Activated naive CD8-positive, alpha-beta T cell (primary cell): ENCODE measurements around the gene ID2.
A peak's percentile ranks its signal among the peaks of the same experiment; 100 is the strongest.

ENCODE experiments used
- H3K27ac Mint-ChIP-seq: one replicate; pipeline ENCODE4 v1.8.0; 2021; ENCODE audit warnings: mixed read lengths
- H3K27me3 Mint-ChIP-seq: one replicate; pipeline ENCODE4 v1.8.0; 2021; ENCODE audit warnings: mixed read lengths
- H3K36me3 Mint-ChIP-seq: one replicate; pipeline ENCODE4 v1.8.0; 2021; ENCODE audit warnings: mixed read lengths
- H3K4me1 Mint-ChIP-seq: one replicate; pipeline ENCODE4 v1.8.0; 2021; ENCODE audit warnings: low read depth, mixed read lengths
- H3K4me3 Mint-ChIP-seq: one replicate; pipeline ENCODE4 v1.8.0; 2021; ENCODE audit warnings: mild to moderate bottlenecking, mixed read lengths
- H3K9me3 Mint-ChIP-seq: one replicate; pipeline ENCODE4 v1.8.0; 2021; ENCODE audit warnings: low read depth, mixed read lengths

Gene ID2

GRCh38 chr2:8682719-8683667 lies 1.1 kb downstream of the ID2 start:
- no peaks in the 10 kb centered on the region for H3K9me3 Mint-ChIP-seq
- H3K27ac Mint-ChIP-seq, result peak overlapping the region; percentile 97
- no peaks in the 10 kb centered on the region for H3K36me3 Mint-ChIP-seq
- peaks cover 38% of the 10 kb centered on the region for H3K4me1 Mint-ChIP-seq
- peak overlapping the region; percentile 99 for H3K4me3 Mint-ChIP-seq
- no peaks in the 10 kb centered on the region for H3K27me3 Mint-ChIP-seq

GRCh38 chr2:8684540-8684877 lies 2.7 kb downstream of the ID2 start:
- Mint-ChIP-seq H3K27ac (peak overlapping the region; percentile 97), H3K4me1 (peaks cover 32% of the 10 kb centered on the region), H3K36me3 (peaks cover 2% of the 10 kb centered on the region), H3K27me3 (peaks cover 3% of the 10 kb centered on the region), H3K9me3 (no peaks in the 10 kb centered on the region), H3K4me3 (peak overlapping the region; percentile 99)

DNA sequence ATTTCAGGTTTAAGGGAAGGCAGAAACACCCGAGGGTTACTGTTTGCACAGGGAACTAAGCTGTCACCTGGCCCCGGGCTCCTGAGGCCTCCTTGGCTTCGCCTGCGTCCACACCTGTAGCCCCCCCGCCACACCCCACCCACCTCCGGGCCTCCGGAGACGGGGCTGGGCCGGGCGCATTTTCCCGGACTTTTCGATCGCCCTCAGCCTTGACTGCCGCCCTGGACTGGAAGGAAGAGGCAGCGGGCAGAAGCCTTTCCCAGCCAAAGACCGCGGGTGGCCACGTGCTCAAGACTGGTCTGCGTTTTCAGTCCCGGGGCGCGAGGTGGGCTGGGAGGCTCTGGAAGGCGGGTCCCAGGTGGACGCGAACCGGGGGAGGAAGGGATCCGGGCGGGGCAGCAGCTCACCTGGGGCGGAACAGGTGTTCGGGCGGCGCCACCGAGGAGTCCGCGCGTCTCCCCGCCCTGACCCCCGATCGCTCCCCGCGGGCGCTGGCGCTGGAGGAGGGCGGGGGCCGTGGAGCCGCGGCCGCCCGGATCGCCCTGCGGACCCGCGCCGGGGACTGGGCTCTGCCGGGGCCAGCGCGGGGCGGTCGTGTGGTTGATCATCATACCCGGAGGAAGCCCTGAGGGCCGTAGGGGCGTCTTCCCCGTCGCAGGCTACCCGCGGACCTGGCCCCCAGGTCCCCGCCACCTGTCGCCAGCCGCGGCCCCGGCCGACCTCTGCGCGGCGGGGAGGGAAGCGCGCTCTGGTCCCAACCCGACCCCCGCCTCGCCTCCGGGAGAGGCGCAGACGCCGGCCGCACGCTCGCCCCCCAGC lies 3.2 kb downstream of the ID2 start:
- H3K27me3 Mint-ChIP-seq, result peaks cover 3% of the 10 kb centered on the region

GRCh38 chr2:8685697-8686358 lies 4.0 kb downstream of the ID2 start:
- Mint-ChIP-seq H3K9me3 (no peaks in the 10 kb centered on the region), H3K36me3 (peaks cover 2% of the 10 kb centered on the region), H3K27ac (peak overlapping the region; percentile 58), H3K4me1 (peaks cover 20% of the 10 kb centered on the region), H3K27me3 (peaks cover 4% of the 10 kb centered on the region), H3K4me3 (peak overlapping the region; percentile 76)

More for the DNA sequence above, 3.2 kb downstream of the ID2 start:
- H3K36me3 Mint-ChIP-seq, result peaks cover 2% of the 10 kb centered on the region
- H3K4me1 Mint-ChIP-seq, result peaks cover 26% of the 10 kb centered on the region
- H3K27ac Mint-ChIP-seq, result peak overlapping the region; percentile 97
- H3K9me3 Mint-ChIP-seq, result no peaks in the 10 kb centered on the region
- peak overlapping the region; percentile 99 for H3K4me3 Mint-ChIP-seq

DNA sequence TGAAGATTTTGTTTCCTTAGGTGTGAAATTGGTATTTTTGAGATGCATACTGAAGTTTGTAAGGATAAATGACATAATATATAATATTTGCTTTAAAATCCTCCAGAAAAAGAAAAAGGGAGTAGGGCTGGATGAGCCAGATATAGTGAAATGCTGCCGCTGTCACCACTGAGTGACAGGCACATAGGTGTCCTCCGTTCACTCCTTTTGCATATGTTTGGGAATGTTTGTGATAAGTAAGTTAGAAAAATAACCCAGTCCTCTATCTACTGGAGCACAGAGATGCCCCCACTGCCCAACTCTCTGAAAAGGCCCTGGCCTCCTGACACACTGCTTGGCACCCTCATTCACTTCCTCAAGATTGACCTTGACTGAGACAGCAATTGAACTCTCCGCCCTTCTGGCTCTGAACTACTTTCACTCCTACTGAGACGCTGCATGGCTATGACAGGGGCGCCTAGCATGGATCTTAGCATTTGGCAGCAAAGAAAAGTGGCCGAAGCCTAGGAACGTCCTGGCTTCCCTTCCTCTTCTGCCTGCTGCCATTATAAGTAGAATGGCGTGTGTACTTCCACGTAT lies 10.1 kb downstream of the ID2 start:
- peaks cover 3% of the 10 kb centered on the region for H3K4me1 Mint-ChIP-seq
- no peak overlapping the region for H3K27ac Mint-ChIP-seq
- H3K9me3 Mint-ChIP-seq, result no peaks in the 10 kb centered on the region
- peaks cover 7% of the 10 kb centered on the region for H3K36me3 Mint-ChIP-seq
- peaks cover 20% of the 10 kb centered on the region for H3K27me3 Mint-ChIP-seq
- H3K4me3 Mint-ChIP-seq, result no peak overlapping the region

DNA sequence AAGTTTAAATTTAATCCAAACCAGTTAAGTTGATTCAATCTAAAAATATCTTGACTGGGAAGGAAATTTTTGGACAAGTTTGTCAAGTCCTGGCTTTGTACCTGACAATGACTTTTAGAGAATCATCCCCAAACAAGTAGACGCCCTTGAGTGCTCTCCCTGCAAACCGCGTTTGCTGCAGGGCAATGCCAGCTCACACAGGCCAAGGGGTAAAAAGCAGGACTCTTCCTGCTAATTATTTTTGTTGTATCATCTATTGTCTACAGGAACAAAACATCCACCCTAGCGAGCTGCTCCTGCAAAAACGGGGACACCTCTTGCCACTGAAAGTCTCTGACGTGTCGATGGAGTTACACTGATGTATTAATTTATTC lies 10.9 kb downstream of the ID2 start:
- H3K4me1 Mint-ChIP-seq, result peaks cover 3% of the 10 kb centered on the region
- H3K27me3 Mint-ChIP-seq, result peaks cover 20% of the 10 kb centered on the region
- no peaks in the 10 kb centered on the region for H3K9me3 Mint-ChIP-seq
- no peak overlapping the region for H3K27ac Mint-ChIP-seq
- H3K36me3 Mint-ChIP-seq, result peaks cover 7% of the 10 kb centered on the region
- no peak overlapping the region for H3K4me3 Mint-ChIP-seq

- H3K27ac Mint-ChIP-seq, result no peak overlapping the region
- H3K4me1 Mint-ChIP-seq, result peaks cover 3% of the 10 kb centered on the region
- H3K4me3 Mint-ChIP-seq, result no peak overlapping the region
- peaks cover 20% of the 10 kb centered on the region for H3K27me3 Mint-ChIP-seq
- H3K36me3 Mint-ChIP-seq, result peaks cover 7% of the 10 kb centered on the region
- no peaks in the 10 kb centered on the region for H3K9me3 Mint-ChIP-seq
Measured at GRCh38 chr2:8693157-8693821, 11.4 kb downstream of the ID2 start.

DNA sequence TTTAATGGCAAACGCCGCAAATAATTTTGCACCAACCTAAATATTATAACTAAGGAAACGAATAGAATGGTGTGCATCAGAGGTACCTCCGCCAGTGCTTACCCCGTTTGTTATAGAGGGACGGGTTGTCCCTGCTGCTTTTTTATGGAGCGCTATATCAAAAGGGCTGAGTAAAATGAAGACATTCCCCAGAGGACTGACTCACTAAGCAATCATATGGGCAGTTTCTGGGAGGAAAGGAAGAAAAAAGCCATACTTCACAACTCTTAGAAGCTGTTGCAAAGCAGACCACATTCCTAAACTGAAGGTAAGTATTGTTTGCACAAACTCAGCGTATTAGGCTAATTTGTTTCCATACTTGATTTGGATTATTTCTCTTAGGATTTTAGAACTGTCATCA lies 12.9 kb downstream of the ID2 start:
- H3K36me3 Mint-ChIP-seq, result peaks cover 5% of the 10 kb centered on the region
- H3K4me1 Mint-ChIP-seq, result peaks cover 3% of the 10 kb centered on the region
- no peaks in the 10 kb centered on the region for H3K9me3 Mint-ChIP-seq
- H3K4me3 Mint-ChIP-seq, result no peak overlapping the region
- H3K27ac Mint-ChIP-seq, result no peak overlapping the region
- peaks cover 17% of the 10 kb centered on the region for H3K27me3 Mint-ChIP-seq

DNA sequence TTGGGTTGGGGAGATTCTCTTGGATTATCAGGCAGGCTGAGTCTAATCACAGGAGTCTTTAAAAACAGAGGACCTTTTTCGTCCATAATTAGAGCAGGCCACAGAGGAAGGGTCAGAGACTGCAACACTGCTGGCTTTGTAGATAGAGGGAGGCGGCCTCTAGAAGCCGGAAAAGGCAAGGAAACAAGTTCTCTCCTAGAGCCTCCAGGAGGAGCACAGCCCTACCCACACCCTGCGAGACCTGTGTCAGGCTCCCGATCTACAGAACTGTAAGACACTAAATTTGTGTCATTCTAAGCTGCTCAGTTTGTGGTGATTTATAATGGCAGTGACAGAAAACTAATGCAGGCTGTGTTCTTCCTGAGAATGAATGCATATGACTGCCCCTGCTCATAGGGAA lies 15.3 kb downstream of the ID2 start:
- Mint-ChIP-seq H3K9me3 (no peaks in the 10 kb centered on the region), H3K27ac (no peak overlapping the region), H3K4me3 (no peak overlapping the region), H3K36me3 (peaks cover 2% of the 10 kb centered on the region), H3K27me3 (peaks cover 6% of the 10 kb centered on the region), H3K4me1 (peaks cover 3% of the 10 kb centered on the region)

DNA sequence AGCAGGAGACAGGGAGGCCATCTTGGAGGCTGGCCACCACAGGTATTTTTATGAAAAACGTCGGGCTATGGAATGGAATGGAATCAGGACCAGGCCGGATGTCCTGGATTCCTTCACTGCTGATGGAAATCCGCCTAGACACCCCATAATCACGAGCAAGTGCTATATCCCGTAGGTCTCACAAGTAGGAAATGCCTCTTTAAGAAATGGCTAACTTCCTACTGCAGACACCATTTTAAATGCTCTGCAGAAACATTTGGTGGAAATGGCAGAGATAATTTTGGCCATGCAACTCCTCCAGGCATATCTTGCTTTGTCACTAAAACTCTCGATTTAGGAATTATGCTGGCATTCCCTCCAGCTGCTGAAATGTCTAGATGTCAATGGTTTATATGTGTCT lies 18.0 kb downstream of the ID2 start:
- H3K9me3 Mint-ChIP-seq, result no peaks in the 10 kb centered on the region
- H3K27me3 Mint-ChIP-seq, result no peaks in the 10 kb centered on the region
- H3K4me3 Mint-ChIP-seq, result no peak overlapping the region
- no peaks in the 10 kb centered on the region for H3K4me1 Mint-ChIP-seq
- no peak overlapping the region for H3K27ac Mint-ChIP-seq
- no peaks in the 10 kb centered on the region for H3K36me3 Mint-ChIP-seq

DNA sequence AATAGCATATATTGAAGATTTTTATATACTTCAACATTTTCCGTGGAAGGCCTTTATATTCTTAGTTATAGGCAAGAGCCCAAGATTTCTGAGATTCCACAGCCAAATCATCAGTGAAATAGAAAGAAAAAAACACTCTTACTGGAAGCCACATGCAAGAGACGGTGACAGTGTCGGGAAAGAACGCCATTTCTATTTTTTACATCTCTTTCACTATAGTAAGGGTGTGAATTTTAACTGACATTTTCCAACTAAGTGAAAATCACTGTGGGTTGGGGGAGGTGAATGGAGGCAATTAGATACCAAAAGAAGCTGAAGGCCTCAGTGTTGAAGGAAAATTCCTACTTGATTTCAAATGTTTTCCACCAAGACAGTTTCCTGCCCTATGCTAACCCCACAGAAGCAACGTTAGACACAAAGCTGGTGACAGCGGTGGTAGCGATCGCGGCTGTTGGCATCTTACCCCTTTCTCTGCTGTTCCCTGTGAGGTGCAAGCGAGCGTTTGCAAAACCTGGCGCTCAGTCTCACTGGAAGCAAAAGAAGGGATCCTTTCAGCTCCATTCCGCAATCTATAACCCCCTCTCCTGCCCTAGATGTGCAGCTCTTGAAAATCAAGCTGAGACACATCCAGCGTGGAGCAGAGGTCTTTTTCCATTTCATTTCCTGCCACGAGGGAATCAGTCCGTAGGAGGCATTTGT lies 20.0 kb downstream of the ID2 start:
- no peak overlapping the region for H3K27ac Mint-ChIP-seq
- no peaks in the 10 kb centered on the region for H3K9me3 Mint-ChIP-seq
- H3K36me3 Mint-ChIP-seq, result no peaks in the 10 kb centered on the region
- no peaks in the 10 kb centered on the region for H3K4me1 Mint-ChIP-seq
- H3K27me3 Mint-ChIP-seq, result no peaks in the 10 kb centered on the region
- no peak overlapping the region for H3K4me3 Mint-ChIP-seq

DNA sequence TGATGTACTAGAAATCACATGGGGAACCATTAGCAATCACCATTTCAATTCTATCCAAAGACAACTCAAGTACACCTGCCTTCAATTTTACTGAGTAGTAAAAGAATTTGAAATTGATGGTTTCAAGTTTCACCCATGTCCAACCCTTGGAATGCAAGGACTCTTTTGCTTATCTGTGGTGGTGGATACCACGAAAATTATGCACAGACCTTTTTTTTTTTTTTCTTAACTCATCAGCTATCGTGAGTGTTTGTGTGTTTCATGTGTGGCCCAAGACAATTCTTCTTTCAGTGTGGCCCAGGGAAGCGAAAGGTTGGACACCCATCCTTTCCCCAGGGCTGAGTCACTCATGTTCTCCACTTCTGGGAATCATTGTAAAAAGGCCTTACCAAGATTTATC lies 23.1 kb downstream of the ID2 start:
- no peaks in the 10 kb centered on the region for H3K9me3 Mint-ChIP-seq

GRCh38 chr2:8709611-8710010 lies 27.8 kb downstream of the ID2 start:
- peaks cover 3% of the 10 kb centered on the region for H3K36me3 Mint-ChIP-seq
- H3K27me3 Mint-ChIP-seq, result peaks cover 2% of the 10 kb centered on the region
- H3K9me3 Mint-ChIP-seq, result no peaks in the 10 kb centered on the region
- no peak overlapping the region for H3K4me3 Mint-ChIP-seq
- no peak overlapping the region for H3K27ac Mint-ChIP-seq
- H3K4me1 Mint-ChIP-seq, result no peaks in the 10 kb centered on the region

More for the DNA sequence above, 23.1 kb downstream of the ID2 start:
- Mint-ChIP-seq H3K27me3 (no peaks in the 10 kb centered on the region), H3K36me3 (peaks cover 3% of the 10 kb centered on the region), H3K4me1 (no peaks in the 10 kb centered on the region), H3K27ac (no peak overlapping the region), H3K4me3 (no peak overlapping the region)

- H3K36me3 Mint-ChIP-seq, result peaks cover 5% of the 10 kb centered on the region
- no peak overlapping the region for H3K27ac Mint-ChIP-seq
- H3K9me3 Mint-ChIP-seq, result peaks cover 3% of the 10 kb centered on the region
- H3K27me3 Mint-ChIP-seq, result peaks cover 2% of the 10 kb centered on the region
- H3K4me3 Mint-ChIP-seq, result no peak overlapping the region
- no peaks in the 10 kb centered on the region for H3K4me1 Mint-ChIP-seq
Measured at GRCh38 chr2:8710951-8711350, 29.1 kb downstream of the ID2 start.
